ENCODE results near the gene RFC1.

The RFC1 gene

GRCh38 chr4:39353478-39354253 is 12.5 kb downstream of the RFC1 start:
- TF ChIP-seq SIN3A (IDR thresholded peaks at IDR 0.05; ENCODE audit: borderline replicate concordance, insufficient read depth, low read length) (no peak), TAF1 (IDR thresholded peaks at IDR 0.05; ENCODE audit: borderline replicate concordance, insufficient read depth, low read length) (no peak), FOXP2 (optimal IDR thresholded peaks at IDR 0.05; ENCODE audit: borderline replicate concordance, extremely low read depth, extremely low read length, insufficient read depth) (no peak), POLR2AphosphoS5 (IDR thresholded peaks at IDR 0.05; ENCODE audit: low read depth, low read length) (no peak)
- TF ChIP-seq, protein P1, sequence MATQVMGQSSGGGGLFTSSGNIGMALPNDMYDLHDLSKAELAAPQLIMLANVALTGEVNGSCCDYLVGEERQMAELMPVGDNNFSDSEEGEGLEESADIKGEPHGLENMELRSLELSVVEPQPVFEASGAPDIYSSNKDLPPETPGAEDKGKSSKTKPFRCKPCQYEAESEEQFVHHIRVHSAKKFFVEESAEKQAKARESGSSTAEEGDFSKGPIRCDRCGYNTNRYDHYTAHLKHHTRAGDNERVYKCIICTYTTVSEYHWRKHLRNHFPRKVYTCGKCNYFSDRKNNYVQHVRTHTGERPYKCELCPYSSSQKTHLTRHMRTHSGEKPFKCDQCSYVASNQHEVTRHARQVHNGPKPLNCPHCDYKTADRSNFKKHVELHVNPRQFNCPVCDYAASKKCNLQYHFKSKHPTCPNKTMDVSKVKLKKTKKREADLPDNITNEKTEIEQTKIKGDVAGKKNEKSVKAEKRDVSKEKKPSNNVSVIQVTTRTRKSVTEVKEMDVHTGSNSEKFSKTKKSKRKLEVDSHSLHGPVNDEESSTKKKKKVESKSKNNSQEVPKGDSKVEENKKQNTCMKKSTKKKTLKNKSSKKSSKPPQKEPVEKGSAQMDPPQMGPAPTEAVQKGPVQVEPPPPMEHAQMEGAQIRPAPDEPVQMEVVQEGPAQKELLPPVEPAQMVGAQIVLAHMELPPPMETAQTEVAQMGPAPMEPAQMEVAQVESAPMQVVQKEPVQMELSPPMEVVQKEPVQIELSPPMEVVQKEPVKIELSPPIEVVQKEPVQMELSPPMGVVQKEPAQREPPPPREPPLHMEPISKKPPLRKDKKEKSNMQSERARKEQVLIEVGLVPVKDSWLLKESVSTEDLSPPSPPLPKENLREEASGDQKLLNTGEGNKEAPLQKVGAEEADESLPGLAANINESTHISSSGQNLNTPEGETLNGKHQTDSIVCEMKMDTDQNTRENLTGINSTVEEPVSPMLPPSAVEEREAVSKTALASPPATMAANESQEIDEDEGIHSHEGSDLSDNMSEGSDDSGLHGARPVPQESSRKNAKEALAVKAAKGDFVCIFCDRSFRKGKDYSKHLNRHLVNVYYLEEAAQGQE (IDR thresholded peaks at IDR 0.05; ENCODE audit: insufficient read depth in 1 of 2, low read depth in 2 of 2, low read length in 2 of 2) = no peak

DNA sequence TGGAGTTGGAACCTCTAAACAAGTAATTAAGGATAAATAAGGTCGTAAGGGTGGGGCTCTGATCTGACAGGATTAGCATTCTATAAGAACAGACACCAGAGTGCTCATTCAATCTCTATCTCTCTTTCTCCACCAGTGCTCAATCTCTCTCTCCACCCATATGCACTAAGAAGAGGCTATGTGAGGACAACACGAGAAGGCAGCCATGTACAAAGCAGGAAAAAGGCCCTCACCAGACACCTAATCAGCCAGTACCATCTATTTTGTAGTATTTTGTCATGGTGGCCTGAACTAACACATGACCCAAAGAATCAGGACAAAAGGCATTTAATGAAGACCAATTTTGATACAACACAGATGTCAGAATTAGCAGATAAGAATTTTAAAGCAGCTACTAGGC is 16.8 kb downstream of the RFC1 start:
- TF ChIP-seq TAF1 (IDR thresholded peaks at IDR 0.05; ENCODE audit: borderline replicate concordance, insufficient read depth, low read length) (no peak), POLR2AphosphoS5 (IDR thresholded peaks at IDR 0.05; ENCODE audit: low read depth, low read length) (no peak), FOXP2 (optimal IDR thresholded peaks at IDR 0.05; ENCODE audit: borderline replicate concordance, extremely low read depth, extremely low read length, insufficient read depth) (no peak), SIN3A (IDR thresholded peaks at IDR 0.05; ENCODE audit: borderline replicate concordance, insufficient read depth, low read length) (no peak)
- TF ChIP-seq, protein P1 (IDR thresholded peaks at IDR 0.05; ENCODE audit: insufficient read depth in 1 of 2, low read depth in 2 of 2, low read length in 2 of 2) = no peak

GRCh38 chr4:39348371-39349315 is 17.5 kb downstream of the RFC1 start:
- TF ChIP-seq SIN3A (IDR thresholded peaks at IDR 0.05; ENCODE audit: borderline replicate concordance, insufficient read depth, low read length) (no peak), TAF1 (IDR thresholded peaks at IDR 0.05; ENCODE audit: borderline replicate concordance, insufficient read depth, low read length) (no peak), POLR2AphosphoS5 (IDR thresholded peaks at IDR 0.05; ENCODE audit: low read depth, low read length) (no peak), FOXP2 (optimal IDR thresholded peaks at IDR 0.05; ENCODE audit: borderline replicate concordance, extremely low read depth, extremely low read length, insufficient read depth) (no peak)
- TF ChIP-seq, protein P1 (IDR thresholded peaks at IDR 0.05; ENCODE audit: insufficient read depth in 1 of 2, low read depth in 2 of 2, low read length in 2 of 2) = no peak

DNA sequence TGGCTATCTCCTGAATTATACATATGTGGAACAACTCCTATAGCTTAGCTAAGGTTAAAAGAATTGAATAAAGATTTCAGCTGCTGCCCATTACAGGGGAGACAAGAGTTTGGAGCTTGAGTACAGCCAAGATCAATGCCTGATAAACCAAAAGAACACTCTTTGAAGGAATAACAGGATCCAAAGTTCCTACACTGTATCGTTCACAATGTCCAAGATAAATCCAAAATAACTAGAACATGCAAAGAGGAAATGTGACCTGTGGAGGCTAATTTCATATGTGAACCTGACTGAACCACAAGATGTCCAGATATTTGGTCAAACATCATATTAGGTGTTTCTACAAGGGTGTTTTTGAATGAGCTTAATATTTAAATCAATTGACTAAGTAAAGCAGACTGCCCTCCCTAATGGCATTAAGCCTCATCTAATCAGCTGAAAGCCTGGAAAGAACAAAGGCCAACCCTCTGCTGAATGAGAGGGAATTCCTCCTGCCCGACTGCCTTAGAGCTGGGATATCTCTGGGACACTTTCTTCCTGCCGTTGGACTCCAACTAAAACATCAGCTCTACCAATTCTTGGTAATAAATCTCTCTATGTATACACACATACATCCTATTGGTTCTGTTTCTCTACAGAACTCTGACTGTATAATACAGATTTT is 19.2 kb downstream of the RFC1 start:
- TF ChIP-seq POLR2AphosphoS5 (IDR thresholded peaks at IDR 0.05; ENCODE audit: low read depth, low read length) = no peak
- TF ChIP-seq FOXP2 (optimal IDR thresholded peaks at IDR 0.05; ENCODE audit: borderline replicate concordance, extremely low read depth, extremely low read length, insufficient read depth) = no peak
- TF ChIP-seq, protein P1 (IDR thresholded peaks at IDR 0.05; ENCODE audit: insufficient read depth in 1 of 2, low read depth in 2 of 2, low read length in 2 of 2) = no peak
- no peak for TF ChIP-seq SIN3A (IDR thresholded peaks at IDR 0.05; ENCODE audit: borderline replicate concordance, insufficient read depth, low read length)
- TF ChIP-seq TAF1 (IDR thresholded peaks at IDR 0.05; ENCODE audit: borderline replicate concordance, insufficient read depth, low read length) = no peak
